Left renal pelvis (tissue), 4 donors: ENCODE results near the gene MEIS1. TPM values are rescaled to one million over a fixed set of nuclear protein-coding genes. Genes with fewer than 3 reads are reported as not detected.

Experiments used
- DNase-seq, 4 donors: peaks; one replicate each; pipeline ENCODE4 v3.0.0-alpha.2; 2013; ENCODE audit warnings: low read depth in 4 of 4, low spot score in 3 of 4
- polyA plus RNA-seq, 4 donors: library from polyadenylated mRNA; unstranded; fragments of 120-200 nt; gene quantifications; one replicate each; pipeline ENCODE4 v1.2.1, GENCODE V29; 2013; ENCODE audit not compliant: insufficient read length in 4 of 4

Gene MEIS1
- polyA plus RNA-seq, 4 donors: 119 to 314 (median 149) TPM

DNA sequence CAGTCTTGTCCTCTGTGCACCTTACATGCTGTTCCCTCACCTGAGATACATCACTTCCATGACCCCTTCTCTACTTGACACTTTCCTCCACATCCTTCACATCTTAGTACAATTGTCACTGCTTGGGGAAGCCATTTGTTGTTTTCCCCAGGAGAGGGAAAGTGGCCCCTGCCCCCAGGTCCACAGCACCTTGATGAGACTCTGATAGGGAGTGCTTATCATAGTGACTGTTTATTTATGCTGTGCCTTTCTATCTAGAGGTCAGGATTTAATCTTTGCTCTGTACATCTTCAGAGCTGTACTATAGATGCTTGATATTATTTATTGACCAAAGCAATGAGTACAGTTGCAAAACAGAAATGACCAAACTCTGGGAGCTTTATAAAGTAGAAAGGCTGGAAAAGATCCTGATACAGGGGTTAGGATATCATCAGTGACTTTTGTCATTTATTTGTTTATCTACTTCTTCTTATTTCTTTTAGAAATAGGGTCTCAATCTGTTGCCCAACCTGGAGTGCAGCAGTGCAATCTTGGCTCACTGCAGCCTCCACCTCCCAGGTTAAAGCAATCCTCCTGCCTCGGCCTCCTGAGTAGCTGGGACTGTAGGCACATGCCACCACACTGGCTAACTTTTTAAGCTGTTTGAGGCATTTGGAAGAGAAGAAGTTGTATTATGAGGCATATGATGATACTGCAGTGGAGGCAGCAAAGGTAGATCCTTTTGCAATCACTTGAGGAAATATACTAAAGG, 94.2 kb downstream of the MEIS1 start:
- DNase-seq: no peak

DNA sequence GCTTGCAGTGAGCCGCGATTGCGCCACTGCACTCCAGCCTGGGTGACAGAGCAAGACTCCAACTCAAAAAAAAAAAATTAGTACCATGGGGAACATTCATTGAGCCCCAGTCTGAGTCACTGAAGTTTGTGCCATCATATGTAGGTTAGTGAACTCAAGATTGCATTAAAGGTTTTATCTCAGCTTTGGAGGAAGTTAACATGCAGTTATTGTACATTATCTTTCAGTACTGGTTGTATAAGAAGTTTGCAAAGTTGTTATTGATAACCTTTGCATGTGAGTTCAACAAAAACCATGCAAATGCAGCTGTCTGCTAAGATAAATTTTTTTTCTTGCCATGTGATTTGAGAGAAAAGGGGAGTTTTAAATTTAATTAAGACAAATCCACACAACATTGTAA, 95.7 kb downstream of the MEIS1 start:
- DNase-seq: no peak

- DNase-seq: no peak
Observed at GRCh38 chr2:66531155-66531554, 96.2 kb downstream of the MEIS1 start.

- no peak for DNase-seq
Observed at GRCh38 chr2:66531567-66531966, 96.6 kb downstream of the MEIS1 start.

- no peak for DNase-seq
Observed at GRCh38 chr2:66532972-66533868, 98.3 kb downstream of the MEIS1 start.

GRCh38 chr2:66534461-66534860, 99.5 kb downstream of the MEIS1 start:
- DNase-seq: no peak

DNA sequence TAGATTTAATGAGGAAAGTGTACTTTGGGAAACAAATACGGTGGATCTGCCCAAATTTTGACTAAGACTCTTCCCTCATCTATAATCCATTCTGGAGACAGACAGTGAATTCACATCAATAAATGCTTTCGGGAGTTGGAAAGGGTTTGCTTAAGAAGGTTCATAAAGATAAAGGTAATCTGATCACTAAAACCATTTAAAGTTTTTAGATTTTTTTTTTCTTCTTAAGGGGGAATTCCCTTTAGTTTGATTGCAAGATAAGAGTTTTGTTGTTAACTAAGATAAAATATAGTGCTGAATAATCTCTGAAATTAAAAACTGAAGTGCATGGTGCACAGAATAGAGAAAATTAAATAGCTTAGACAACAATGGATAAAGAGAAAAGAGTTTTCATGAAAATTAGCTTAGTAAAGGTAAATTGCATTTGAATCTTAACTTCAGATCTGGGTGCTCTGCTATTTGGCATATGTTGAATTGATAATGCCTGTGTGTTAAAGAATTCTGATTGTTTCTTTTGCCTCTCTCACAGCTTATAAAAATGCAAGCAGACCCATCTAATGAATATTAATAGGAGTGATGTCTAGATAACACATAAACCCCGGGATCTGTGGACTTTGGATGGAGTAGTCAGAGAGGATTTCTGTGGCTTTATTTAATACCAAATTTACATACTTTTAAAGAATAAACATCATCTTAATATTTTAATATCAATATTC, 100.8 kb downstream of the MEIS1 start:
- DNase-seq: no peak

GRCh38 chr2:66536290-66536673, 101.4 kb downstream of the MEIS1 start:
- DNase-seq: no peak

- DNase-seq: no peak
Observed at GRCh38 chr2:66536997-66537396, 102.1 kb downstream of the MEIS1 start.

DNA sequence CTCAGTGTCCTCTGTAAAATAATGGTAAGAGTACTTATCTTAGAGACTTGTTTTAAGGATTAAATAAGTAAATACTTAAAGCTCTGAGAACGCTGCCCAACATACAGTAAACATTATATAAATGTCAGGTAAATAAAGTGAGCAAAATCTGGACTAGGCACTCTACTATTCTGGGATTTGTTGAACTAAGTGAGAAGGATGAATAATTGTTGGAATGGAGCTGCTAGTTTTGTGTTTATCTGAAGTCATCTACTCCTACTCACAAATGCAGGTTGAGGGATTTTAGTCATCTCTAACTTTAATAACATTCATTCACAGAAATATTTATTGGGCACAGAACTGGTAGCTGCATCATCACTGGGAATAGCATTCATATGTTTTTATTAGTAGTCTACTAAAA, 103.4 kb downstream of the MEIS1 start:
- no peak for DNase-seq

DNA sequence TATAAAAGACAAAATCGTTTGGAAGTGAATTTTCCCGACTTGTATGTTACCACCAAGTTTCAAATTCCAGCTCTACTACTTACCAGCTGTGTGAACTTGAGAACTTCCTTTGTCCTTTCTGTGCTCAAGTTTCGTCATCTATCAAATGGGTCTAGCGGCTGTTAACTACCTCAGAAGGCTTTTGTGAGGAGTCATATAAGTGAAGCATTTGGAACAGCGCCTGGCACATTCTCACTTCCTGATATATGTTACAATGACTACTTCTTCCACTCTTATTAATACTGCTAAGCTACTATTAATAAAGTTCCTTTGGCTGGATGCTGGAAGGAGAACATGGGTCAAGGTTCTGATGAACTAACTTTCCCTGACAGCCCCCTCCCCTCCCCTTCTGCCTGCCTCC, 104.5 kb downstream of the MEIS1 start:
- DNase-seq: no peak

GRCh38 chr2:66541646-66542045, 106.7 kb downstream of the MEIS1 start:
- no peak for DNase-seq

DNA sequence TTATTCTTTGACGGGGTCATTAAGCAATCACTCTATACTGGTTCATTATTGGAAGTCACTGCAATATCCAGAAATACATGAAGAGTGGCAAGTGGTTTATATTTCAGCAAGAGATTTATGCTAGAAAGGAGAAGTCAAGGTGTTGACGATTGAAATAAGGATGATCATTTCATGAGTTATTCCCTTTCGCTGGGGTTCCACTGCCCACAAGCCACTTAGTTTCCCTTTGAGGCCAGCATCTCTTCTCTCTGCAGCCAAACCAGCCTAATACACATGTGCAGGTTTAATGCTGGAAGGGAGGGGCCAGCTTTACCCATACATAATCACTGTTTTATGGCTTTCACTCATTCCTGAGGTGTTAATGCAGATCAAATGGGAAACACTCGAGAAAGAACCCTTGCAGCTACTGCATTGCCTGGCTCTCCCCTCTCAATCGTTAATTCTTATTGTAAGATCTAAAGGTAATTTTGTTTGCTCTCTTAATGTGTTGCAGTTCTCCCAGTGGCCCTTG, 108.4 kb downstream of the MEIS1 start:
- no peak for DNase-seq

- no peak for DNase-seq
Observed at GRCh38 chr2:66544258-66544657, 109.3 kb downstream of the MEIS1 start.

GRCh38 chr2:66545258-66545657, 110.3 kb downstream of the MEIS1 start:
- DNase-seq: no peak

DNA sequence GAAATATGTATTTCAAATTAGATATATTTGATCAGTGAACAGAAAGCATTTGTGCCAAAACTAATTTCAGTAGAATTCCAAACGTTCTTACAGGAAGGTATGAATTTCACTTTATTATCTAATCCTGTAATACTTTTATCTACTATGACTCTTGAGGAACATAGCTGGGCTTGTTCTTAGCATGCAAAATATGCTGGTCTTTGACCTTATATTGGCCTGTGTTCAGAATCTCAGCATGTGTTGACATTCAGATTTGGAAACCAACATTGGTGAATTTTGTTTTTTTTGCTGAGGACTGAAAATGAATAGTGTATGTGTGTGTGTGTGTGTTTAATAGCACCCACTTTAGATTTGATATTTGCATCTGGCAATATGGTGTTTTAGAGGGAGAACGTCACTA, 112.2 kb downstream of the MEIS1 start:
- DNase-seq: no peak

GRCh38 chr2:66547887-66548286, 113.0 kb downstream of the MEIS1 start:
- no peak for DNase-seq

- DNase-seq: no peak
Observed at GRCh38 chr2:66548422-66548821, 113.5 kb downstream of the MEIS1 start.

GRCh38 chr2:66550826-66551225, 115.9 kb downstream of the MEIS1 start:
- DNase-seq: no peak

DNA sequence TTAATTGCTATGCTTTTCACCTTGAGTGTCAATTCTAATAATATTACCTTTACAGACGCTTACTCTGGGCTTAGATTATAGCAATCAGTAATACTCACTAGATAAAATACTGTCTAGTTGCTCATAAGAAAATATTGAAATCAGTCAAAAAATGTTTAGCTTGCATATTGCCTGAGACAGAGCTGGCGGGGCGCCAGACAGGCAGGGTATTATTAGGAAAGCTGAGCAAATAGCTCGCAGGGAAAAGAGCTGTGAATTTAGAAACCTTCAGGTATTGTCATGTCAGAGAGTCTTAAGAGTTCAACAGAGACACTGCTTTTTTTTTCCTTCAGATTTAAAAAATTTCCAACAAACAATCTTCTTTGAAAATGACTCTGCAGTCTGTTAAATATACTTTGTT, 118.4 kb downstream of the MEIS1 start:
- DNase-seq: no peak

DNA sequence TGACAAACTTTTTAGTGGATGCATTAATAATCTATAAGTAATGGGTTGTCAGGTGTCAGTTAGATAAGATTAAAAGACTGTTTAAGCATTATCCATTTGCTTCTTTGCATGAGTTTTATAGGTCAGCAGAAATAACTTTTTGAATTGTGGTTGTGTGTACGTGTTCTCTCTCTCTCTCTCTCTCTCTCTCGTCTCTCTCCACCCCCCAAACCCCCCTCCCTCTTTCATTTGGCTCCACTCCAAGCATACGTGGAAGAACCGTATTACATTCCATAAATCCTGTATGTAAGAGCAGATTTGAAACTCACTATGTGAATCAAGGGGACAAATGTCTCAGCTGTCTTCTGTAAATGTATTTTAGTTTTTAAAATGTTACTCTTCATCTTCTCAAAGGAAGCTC, 120.2 kb downstream of the MEIS1 start:
- no peak for DNase-seq
